Caco-2 (cell line): ENCODE results near the gene STUB1. TPM values are rescaled to one million over a fixed set of nuclear protein-coding genes. Genes with fewer than 3 reads are reported as not detected.

Experiments
- BruUV-seq: library from RNA; stranded (reverse); fragments of 400-500 nt; replicated peaks from 2 replicates; lab custom pipeline; 2021; lab: Mats Ljungman, UMichigan
- CTCF ChIA-PET: fragments of 300-600 bp; sonication (Branson Sonifier 250); formaldehyde crosslinking; loops from one replicate; lab custom pipeline; 2022; ENCODE audit warnings: antibody characterized with exemption; lab: Charles Lee
- POLR2A ChIA-PET: fragments of 300-600 bp; sonication (Branson Sonifier 250); formaldehyde crosslinking; loops from one replicate; lab custom pipeline; 2022; ENCODE audit warnings: antibody characterized with exemption; lab: Charles Lee
- DNase-seq, 2 experiments: peaks; one replicate each; pipeline versions ENCODE4 v3.0.0 to v3.0.0-alpha.2; 2020 to 2022
- H3K27me3 ChIP-seq: replicated peaks from 2 replicates; pipeline ENCODE4 v1.6.0; 2011; ENCODE audit warnings: low read length; ENCODE audit not compliant: control insufficient read depth, insufficient read depth
- H3K36me3 ChIP-seq: 2 replicates; pipeline ENCODE4 v1.5.1; 2011; ENCODE audit warnings: low read length; ENCODE audit not compliant: control insufficient read depth, insufficient read depth
- H3K4me1 ChIP-seq: fragments of 250-450 bp; sonication (Bioruptor Pico); 2 replicates; pipeline ENCODE4 v1.5.1; 2020; ENCODE audit warnings: mild to moderate bottlenecking
- H3K4me3 ChIP-seq: 2 replicates; pipeline ENCODE4 v1.5.1; 2011; ENCODE audit warnings: low read depth, mild to moderate bottlenecking, control low read depth, low read length
- H3K9me3 ChIP-seq: fragments of 250-450 bp; sonication (Bioruptor Pico); 2 replicates; pipeline ENCODE4 v1.5.1; 2020; ENCODE audit warnings: mild to moderate bottlenecking, moderate library complexity
- H3K27ac Mint-ChIP-seq: one replicate; pipeline ENCODE4 v1.8.0; 2022; ENCODE audit warnings: mixed read lengths; ENCODE audit not compliant: unreplicated experiment
- H3K27me3 Mint-ChIP-seq: one replicate; pipeline ENCODE4 v1.8.0; 2022; ENCODE audit warnings: mixed read lengths; ENCODE audit not compliant: insufficient read depth, unreplicated experiment
- H3K36me3 Mint-ChIP-seq: one replicate; pipeline ENCODE4 v1.8.0; 2022; ENCODE audit warnings: mild to moderate bottlenecking, mixed read lengths; ENCODE audit not compliant: insufficient read depth, unreplicated experiment
- H3K4me1 Mint-ChIP-seq: one replicate; pipeline ENCODE4 v1.8.0; 2022; ENCODE audit warnings: low read depth, mixed read lengths; ENCODE audit not compliant: unreplicated experiment
- H3K4me3 Mint-ChIP-seq: one replicate; pipeline ENCODE4 v1.8.0; 2022; ENCODE audit warnings: mild to moderate bottlenecking, moderate library complexity, mixed read lengths; ENCODE audit not compliant: unreplicated experiment
- H3K9me3 Mint-ChIP-seq: one replicate; pipeline ENCODE4 v1.8.0; 2022; ENCODE audit warnings: mixed read lengths; ENCODE audit not compliant: unreplicated experiment
- intact Hi-C: fragments of 100-400 bp; cut with micrococcal nuclease; formaldehyde crosslinking; loops from one replicate; pipeline ENCODE4 v1.10.0; 2022; ENCODE audit not compliant: unreplicated experiment
- total RNA-seq: library from RNA; stranded (reverse); gene quantifications from 2 replicates; pipeline ENCODE4 v1.2.3, GENCODE V29; 2022
- TF ChIP-seq, protein P1 (sequence below), 2 experiments: fragments of 200-600 bp in 1 of 2; IDR thresholded peaks; 1 replicate in 1 of 2; 2 replicates in 1 of 2; pipeline versions ENCODE4 v1.5.1 to v1.8.0; 2011 to 2022; ENCODE audit warnings: antibody characterized with exemption in 1 of 2, control low read depth in 1 of 2, inconsistent platforms in 1 of 2, low read depth in 1 of 2, low read length in 1 of 2, mild to moderate bottlenecking in 1 of 2, moderate library complexity in 1 of 2; ENCODE audit not compliant: insufficient read depth in 1 of 2, severe bottlenecking in 1 of 2, unreplicated experiment in 1 of 2

STUB1 gene
- total RNA-seq, 1 experiment from 2014 or later = 77.8 TPM

DNA sequence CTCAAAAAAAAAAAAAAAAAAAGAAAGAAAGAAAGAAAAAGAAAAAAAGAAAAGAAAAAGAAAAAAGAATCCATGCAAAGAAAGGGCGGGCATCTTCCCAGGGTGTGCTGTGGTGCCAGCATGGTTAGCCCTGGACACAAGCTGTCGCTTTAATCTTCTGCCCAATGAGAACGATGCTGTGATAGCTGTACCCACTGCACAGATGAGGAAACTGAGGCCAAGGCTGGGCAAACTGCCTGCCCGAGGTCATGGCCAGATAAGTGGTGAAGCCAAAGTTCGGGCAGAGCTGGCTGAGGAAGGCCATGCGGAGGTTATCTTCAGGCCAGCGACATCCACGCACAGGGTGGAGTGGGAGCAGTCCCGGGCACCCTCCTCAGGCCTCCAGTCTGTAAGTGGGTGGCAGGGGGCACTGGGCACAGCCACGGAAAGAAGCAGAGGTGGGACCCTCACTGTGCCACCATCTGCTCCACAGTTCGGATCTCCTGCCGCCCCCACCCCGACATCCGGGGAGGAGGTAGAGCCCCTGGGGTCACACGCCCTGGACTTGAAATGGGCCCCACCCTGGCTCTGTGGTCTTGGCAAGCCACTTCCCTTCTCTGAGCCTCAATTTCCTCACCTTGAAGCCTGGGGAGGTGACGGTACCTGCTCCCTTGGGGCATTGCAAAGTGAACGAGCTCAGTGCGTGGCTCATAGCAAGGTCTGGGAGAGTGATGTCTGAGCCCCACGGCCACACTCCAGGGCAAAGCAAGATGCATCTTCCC lies 18.9 kb downstream of the STUB1 start:
- peaks cover 19% of the 10 kb centered on the region for H3K36me3 Mint-ChIP-seq
- Histone ChIP-seq H3K27me3 (no peaks in the 10 kb centered on the region; the same call in 1 of the 2 replicates), H3K4me3 (no peak overlapping the region), H3K4me1 (peaks cover 7% of the 10 kb centered on the region), H3K36me3 (no peaks in the 10 kb centered on the region), H3K9me3 (no peaks in the 10 kb centered on the region)
- BruUV-seq = no TSS peak
- H3K9me3 Mint-ChIP-seq = no peaks in the 10 kb centered on the region
- TF ChIP-seq, protein P1, sequence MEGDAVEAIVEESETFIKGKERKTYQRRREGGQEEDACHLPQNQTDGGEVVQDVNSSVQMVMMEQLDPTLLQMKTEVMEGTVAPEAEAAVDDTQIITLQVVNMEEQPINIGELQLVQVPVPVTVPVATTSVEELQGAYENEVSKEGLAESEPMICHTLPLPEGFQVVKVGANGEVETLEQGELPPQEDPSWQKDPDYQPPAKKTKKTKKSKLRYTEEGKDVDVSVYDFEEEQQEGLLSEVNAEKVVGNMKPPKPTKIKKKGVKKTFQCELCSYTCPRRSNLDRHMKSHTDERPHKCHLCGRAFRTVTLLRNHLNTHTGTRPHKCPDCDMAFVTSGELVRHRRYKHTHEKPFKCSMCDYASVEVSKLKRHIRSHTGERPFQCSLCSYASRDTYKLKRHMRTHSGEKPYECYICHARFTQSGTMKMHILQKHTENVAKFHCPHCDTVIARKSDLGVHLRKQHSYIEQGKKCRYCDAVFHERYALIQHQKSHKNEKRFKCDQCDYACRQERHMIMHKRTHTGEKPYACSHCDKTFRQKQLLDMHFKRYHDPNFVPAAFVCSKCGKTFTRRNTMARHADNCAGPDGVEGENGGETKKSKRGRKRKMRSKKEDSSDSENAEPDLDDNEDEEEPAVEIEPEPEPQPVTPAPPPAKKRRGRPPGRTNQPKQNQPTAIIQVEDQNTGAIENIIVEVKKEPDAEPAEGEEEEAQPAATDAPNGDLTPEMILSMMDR (IDR thresholded peaks at IDR 0.05; ENCODE audit: insufficient read depth in 1 of 2, low read depth in 1 of 2, low read length in 1 of 2, severe bottlenecking in 1 of 2, unreplicated experiment in 1 of 2) = no peak
- H3K27me3 Mint-ChIP-seq = peaks cover 9% of the 10 kb centered on the region
- intact Hi-C loops = no loop called here
- no peak overlapping the region for H3K27ac Mint-ChIP-seq
- no peak for DNase-seq
- no peaks in the 10 kb centered on the region for H3K4me1 Mint-ChIP-seq
- POLR2A ChIA-PET = no interaction called here
- CTCF ChIA-PET = interaction anchor here (0.6 kb wide), 1 partner anchor 13 kb away, joined by 3 read pairs; no protein-coding TSS in a partner anchor
- no peak overlapping the region for H3K4me3 Mint-ChIP-seq

DNA sequence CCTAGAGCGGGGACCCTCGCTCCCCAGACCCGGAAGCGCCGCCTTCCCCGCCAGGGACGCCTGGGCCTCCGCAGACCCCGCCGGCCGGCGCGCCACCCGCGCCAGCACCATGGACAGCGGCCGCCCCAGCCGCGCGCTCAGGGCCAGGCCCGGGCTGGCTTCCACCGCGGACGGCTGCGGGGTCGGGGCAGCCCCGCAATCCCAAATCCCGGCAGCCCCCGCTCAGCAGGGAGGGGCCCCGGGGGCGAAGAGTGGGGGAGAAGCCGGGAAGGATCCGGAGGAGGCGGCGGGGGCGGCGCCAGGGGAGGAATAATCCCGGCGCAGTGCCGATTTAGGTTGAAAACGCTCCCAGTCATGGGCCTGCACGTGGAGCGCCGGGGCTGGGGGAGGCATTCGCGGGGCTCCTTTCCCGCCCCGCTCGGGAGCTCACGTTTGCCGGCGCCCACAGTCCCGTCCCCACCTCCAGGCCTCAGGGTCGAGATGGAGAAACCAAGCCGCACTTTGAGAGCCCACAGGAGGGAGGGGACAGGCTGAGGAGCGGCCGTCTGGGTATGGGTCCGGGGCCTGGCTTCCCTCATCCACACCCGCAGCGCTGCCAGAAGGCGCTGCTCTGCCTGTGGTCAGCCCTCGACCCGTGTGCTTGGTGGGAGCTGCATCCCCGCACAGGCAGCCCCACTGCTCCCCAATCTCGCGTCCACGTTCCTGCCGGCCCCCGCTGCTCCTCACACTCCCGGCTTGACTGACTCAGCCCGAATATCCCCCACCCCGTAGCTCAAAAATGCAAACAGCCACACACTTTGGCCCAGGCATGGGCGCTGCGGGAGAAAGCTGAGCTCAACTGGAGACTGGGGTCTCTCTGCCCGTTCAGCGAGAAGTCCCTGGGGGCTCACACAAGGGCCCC lies 20.7 kb downstream of the STUB1 start:
- CTCF ChIA-PET = no interaction called here
- Histone ChIP-seq H3K4me3 (no peak overlapping the region), H3K27me3 (no peaks in the 10 kb centered on the region; the same call in none of the 2 replicates), H3K4me1 (peaks cover 5% of the 10 kb centered on the region), H3K36me3 (no peaks in the 10 kb centered on the region), H3K9me3 (no peaks in the 10 kb centered on the region)
- peaks cover 9% of the 10 kb centered on the region for H3K27me3 Mint-ChIP-seq
- POLR2A ChIA-PET = no interaction called here
- no peaks in the 10 kb centered on the region for H3K4me1 Mint-ChIP-seq
- intact Hi-C loops = no loop called here
- no peak overlapping the region for H3K27ac Mint-ChIP-seq
- H3K9me3 Mint-ChIP-seq = no peaks in the 10 kb centered on the region
- TF ChIP-seq, protein P1 (IDR thresholded peaks at IDR 0.05; ENCODE audit: insufficient read depth in 1 of 2, low read depth in 1 of 2, low read length in 1 of 2, severe bottlenecking in 1 of 2, unreplicated experiment in 1 of 2) = no peak
- H3K4me3 Mint-ChIP-seq = no peak overlapping the region
- peaks cover 6% of the 10 kb centered on the region for H3K36me3 Mint-ChIP-seq
- DNase-seq = peak in 1 of 2 experiments; percentile 75
- no TSS peak for BruUV-seq

DNA sequence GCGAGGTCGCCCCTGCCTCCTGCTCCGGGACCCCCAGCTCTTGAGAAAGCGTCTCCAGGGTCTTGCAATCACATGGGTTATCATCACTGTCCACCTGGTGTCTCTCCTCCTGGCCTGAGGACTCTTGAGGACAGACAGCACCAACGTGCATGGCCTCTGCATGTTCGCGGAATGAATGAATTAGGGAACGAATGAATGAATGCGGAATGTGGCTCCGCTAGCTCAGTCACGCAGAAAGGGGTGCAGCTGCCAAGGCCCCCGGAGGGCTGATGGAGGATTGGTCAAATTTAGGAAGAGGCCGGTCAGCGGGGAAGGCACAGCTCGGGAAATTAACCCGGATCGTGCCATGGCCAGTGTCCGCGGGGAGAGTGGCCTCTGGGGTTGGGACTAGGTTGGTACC lies 22.1 kb downstream of the STUB1 start:
- peaks cover 6% of the 10 kb centered on the region for H3K36me3 Mint-ChIP-seq
- POLR2A ChIA-PET = no interaction called here
- Histone ChIP-seq H3K9me3 (no peaks in the 10 kb centered on the region), H3K4me1 (peaks cover 5% of the 10 kb centered on the region), H3K27me3 (no peaks in the 10 kb centered on the region; the same call in none of the 2 replicates), H3K4me3 (no peak overlapping the region), H3K36me3 (no peaks in the 10 kb centered on the region)
- CTCF ChIA-PET = no interaction called here
- no peaks in the 10 kb centered on the region for H3K4me1 Mint-ChIP-seq
- no peaks in the 10 kb centered on the region for H3K9me3 Mint-ChIP-seq
- intact Hi-C loops = no loop called here
- no peak for DNase-seq
- no peak overlapping the region for H3K27ac Mint-ChIP-seq
- H3K4me3 Mint-ChIP-seq = no peak overlapping the region
- peaks cover 9% of the 10 kb centered on the region for H3K27me3 Mint-ChIP-seq
- TF ChIP-seq, protein P1 (IDR thresholded peaks at IDR 0.05; ENCODE audit: insufficient read depth in 1 of 2, low read depth in 1 of 2, low read length in 1 of 2, severe bottlenecking in 1 of 2, unreplicated experiment in 1 of 2) = no peak
- BruUV-seq = no TSS peak
